Dendritic cell treated with granulocyte-macrophage colony-stimulating factor and Interleukin-4, amounts not matched to agents 40 ng/mL and 50 ng/mL, for 4 days (primary cell): ENCODE data around the gene NFATC3.

Experiments used
- H3K27ac Mint-ChIP-seq: one replicate; pipeline ENCODE4 v1.8.0; 2022; ENCODE audit warnings: mild to moderate bottlenecking, mixed read lengths
- H3K27me3 Mint-ChIP-seq: one replicate; pipeline ENCODE4 v1.8.0; 2022; ENCODE audit warnings: mild to moderate bottlenecking, mixed read lengths
- H3K36me3 Mint-ChIP-seq: one replicate; pipeline ENCODE4 v1.8.0; 2022; ENCODE audit warnings: low read depth, mixed read lengths
- H3K4me1 Mint-ChIP-seq: one replicate; pipeline ENCODE4 v1.8.0; 2022; ENCODE audit warnings: low read depth, mixed read lengths
- H3K4me3 Mint-ChIP-seq: one replicate; pipeline ENCODE4 v1.8.0; 2022; ENCODE audit warnings: mild to moderate bottlenecking, moderate library complexity, mixed read lengths
- H3K9me3 Mint-ChIP-seq: one replicate; pipeline ENCODE4 v1.8.0; 2022; ENCODE audit warnings: mixed read lengths
- intact Hi-C: fragments of 100-400 bp; cut with micrococcal nuclease; formaldehyde crosslinking; loops from one replicate; pipeline ENCODE4 v1.15.0; 2022

NFATC3 gene

GRCh38 chr16:68244903-68245853, 160.0 kb downstream of the NFATC3 start, which contains the start of gene PLA2G15:
PLA2G15 (plus strand) TSS chr16:68245373; CDS start chr16:68245427, 54 bp downstream.
- peaks cover 34% of the 10 kb centered on the region for H3K36me3 Mint-ChIP-seq
- peaks cover 64% of the 10 kb centered on the region for H3K4me1 Mint-ChIP-seq
- H3K4me3 Mint-ChIP-seq: peak within 1 kb of the TSS; percentile 95
- H3K9me3 Mint-ChIP-seq: no peaks in the 10 kb centered on the region
- H3K27me3 Mint-ChIP-seq: no peaks in the 10 kb centered on the region
- intact Hi-C loops: loop anchor here (1.0 to 5.0 kb wide), 2 partner anchors 8 to 67 kb away; partner anchors contain the start of genes PRMT7 and SLC7A6OS
- H3K27ac Mint-ChIP-seq: peak within 1 kb of the TSS; percentile 88

- Mint-ChIP-seq H3K27me3 (no peaks in the 10 kb centered on the region), H3K9me3 (no peaks in the 10 kb centered on the region), H3K4me3 (peak overlapping the region; percentile 95), H3K36me3 (peaks cover 44% of the 10 kb centered on the region), H3K27ac (peak overlapping the region; percentile 88), H3K4me1 (peaks cover 64% of the 10 kb centered on the region)
- intact Hi-C loops: loop anchor here (5.0 kb wide), 1 partner anchor 66 kb away; the partner anchor contains the start of genes PRMT7 and SLC7A6OS
Observed at GRCh38 chr16:68246121-68246520, 161.0 kb downstream of the NFATC3 start.

- H3K27me3 Mint-ChIP-seq: no peaks in the 10 kb centered on the region
- intact Hi-C loops: loop anchor here (1.0 to 5.0 kb wide), 2 partner anchors 11 to 66 kb away; partner anchors contain the start of genes PRMT7 and SLC7A6OS
- H3K9me3 Mint-ChIP-seq: no peaks in the 10 kb centered on the region
- H3K4me1 Mint-ChIP-seq: peaks cover 64% of the 10 kb centered on the region
- H3K4me3 Mint-ChIP-seq: peak overlapping the region; percentile 95
- H3K36me3 Mint-ChIP-seq: peaks cover 49% of the 10 kb centered on the region
- peak overlapping the region; percentile 88 for H3K27ac Mint-ChIP-seq
Observed at GRCh38 chr16:68246666-68247065, 161.5 kb downstream of the NFATC3 start.

- Mint-ChIP-seq H3K27ac (peak overlapping the region; percentile 88), H3K27me3 (no peaks in the 10 kb centered on the region), H3K4me3 (peak overlapping the region; percentile 95), H3K9me3 (no peaks in the 10 kb centered on the region), H3K4me1 (peaks cover 72% of the 10 kb centered on the region), H3K36me3 (peaks cover 57% of the 10 kb centered on the region)
- intact Hi-C loops: loop anchor here (1.0 to 5.0 kb wide), 2 partner anchors 10 to 65 kb away; partner anchors contain the start of genes PRMT7 and SLC7A6OS
Observed at GRCh38 chr16:68247400-68247799, 162.2 kb downstream of the NFATC3 start.

- peak overlapping the region; percentile 88 for H3K27ac Mint-ChIP-seq
- intact Hi-C loops: loop anchor here (1.0 to 5.0 kb wide), 2 partner anchors 9 to 64 kb away; partner anchors contain the start of genes PRMT7 and SLC7A6OS
- H3K9me3 Mint-ChIP-seq: no peaks in the 10 kb centered on the region
- H3K27me3 Mint-ChIP-seq: no peaks in the 10 kb centered on the region
- peak overlapping the region; percentile 95 for H3K4me3 Mint-ChIP-seq
- peaks cover 74% of the 10 kb centered on the region for H3K4me1 Mint-ChIP-seq
- H3K36me3 Mint-ChIP-seq: peaks cover 62% of the 10 kb centered on the region
Observed at GRCh38 chr16:68247932-68248331, 162.8 kb downstream of the NFATC3 start.

- H3K36me3 Mint-ChIP-seq: peaks cover 76% of the 10 kb centered on the region
- H3K27ac Mint-ChIP-seq: peak overlapping the region; percentile 42
- H3K9me3 Mint-ChIP-seq: no peaks in the 10 kb centered on the region
- no peaks in the 10 kb centered on the region for H3K27me3 Mint-ChIP-seq
- peaks cover 62% of the 10 kb centered on the region for H3K4me1 Mint-ChIP-seq
- intact Hi-C loops: loop anchor here (5.0 kb wide), 1 partner anchor 63 kb away; the partner anchor contains the start of genes PRMT7 and SLC7A6OS
- H3K4me3 Mint-ChIP-seq: no peak overlapping the region
Observed at GRCh38 chr16:68249371-68249770, 164.2 kb downstream of the NFATC3 start.

- Mint-ChIP-seq H3K9me3 (no peaks in the 10 kb centered on the region), H3K4me1 (peaks cover 51% of the 10 kb centered on the region), H3K4me3 (no peak overlapping the region), H3K36me3 (peaks cover 77% of the 10 kb centered on the region), H3K27me3 (no peaks in the 10 kb centered on the region), H3K27ac (no peak overlapping the region)
- intact Hi-C loops: no loop called here
Observed at GRCh38 chr16:68250951-68251350, 165.8 kb downstream of the NFATC3 start.

- peaks cover 86% of the 10 kb centered on the region for H3K36me3 Mint-ChIP-seq
- no peak overlapping the region for H3K27ac Mint-ChIP-seq
- H3K27me3 Mint-ChIP-seq: no peaks in the 10 kb centered on the region
- intact Hi-C loops: no loop called here
- no peaks in the 10 kb centered on the region for H3K9me3 Mint-ChIP-seq
- H3K4me1 Mint-ChIP-seq: peaks cover 47% of the 10 kb centered on the region
- no peak overlapping the region for H3K4me3 Mint-ChIP-seq
Observed at GRCh38 chr16:68251832-68252231, 166.7 kb downstream of the NFATC3 start.

GRCh38 chr16:68252383-68252782, 167.2 kb downstream of the NFATC3 start:
- intact Hi-C loops: no loop called here
- Mint-ChIP-seq H3K9me3 (no peaks in the 10 kb centered on the region), H3K4me1 (peaks cover 45% of the 10 kb centered on the region), H3K4me3 (no peak overlapping the region), H3K36me3 (peaks cover 90% of the 10 kb centered on the region), H3K27me3 (no peaks in the 10 kb centered on the region), H3K27ac (no peak overlapping the region)

GRCh38 chr16:68253721-68254120, 168.6 kb downstream of the NFATC3 start:
- H3K9me3 Mint-ChIP-seq: no peaks in the 10 kb centered on the region
- no peak overlapping the region for H3K4me3 Mint-ChIP-seq
- peaks cover 45% of the 10 kb centered on the region for H3K4me1 Mint-ChIP-seq
- H3K27ac Mint-ChIP-seq: peak overlapping the region; percentile 18
- peaks cover 99% of the 10 kb centered on the region for H3K36me3 Mint-ChIP-seq
- no peaks in the 10 kb centered on the region for H3K27me3 Mint-ChIP-seq
- intact Hi-C loops: no loop called here

- Mint-ChIP-seq H3K27ac (peak overlapping the region; percentile 55), H3K4me1 (peaks cover 46% of the 10 kb centered on the region), H3K4me3 (no peak overlapping the region), H3K27me3 (no peaks in the 10 kb centered on the region), H3K9me3 (no peaks in the 10 kb centered on the region), H3K36me3 (peaks cover 99% of the 10 kb centered on the region)
- intact Hi-C loops: loop anchor here (2.0 kb wide), 1 partner anchor 55 kb away; the partner anchor contains the start of genes PRMT7 and SLC7A6OS
Observed at GRCh38 chr16:68255712-68256111, 170.5 kb downstream of the NFATC3 start.

- Mint-ChIP-seq H3K4me3 (peak overlapping the region; percentile 32), H3K27ac (peak overlapping the region; percentile 81), H3K9me3 (no peaks in the 10 kb centered on the region), H3K4me1 (peaks cover 39% of the 10 kb centered on the region), H3K27me3 (no peaks in the 10 kb centered on the region), H3K36me3 (peaks cover 90% of the 10 kb centered on the region)
- intact Hi-C loops: loop anchor here (1.0 to 2.0 kb wide), 2 partner anchors 10 to 53 kb away; partner anchors contain the start of genes PRMT7 and SLC7A6OS
Observed at GRCh38 chr16:68257251-68257905, 172.2 kb downstream of the NFATC3 start.

GRCh38 chr16:68257906-68258800, 173.0 kb downstream of the NFATC3 start:
- peaks cover 83% of the 10 kb centered on the region for H3K36me3 Mint-ChIP-seq
- intact Hi-C loops: loop anchor here (1.0 to 2.0 kb wide), 2 partner anchors 11 to 53 kb away; partner anchors contain the start of genes PRMT7 and SLC7A6OS

More at GRCh38 chr16:68257906-68258800, 173.0 kb downstream of the NFATC3 start:
- Mint-ChIP-seq H3K27me3 (no peaks in the 10 kb centered on the region), H3K4me3 (peak overlapping the region; percentile 32), H3K9me3 (no peaks in the 10 kb centered on the region), H3K27ac (peak overlapping the region; percentile 81), H3K4me1 (peaks cover 40% of the 10 kb centered on the region)
